ENCODE data around the gene HTR3A.
"Not testable (repeated sequence)": the region's sequence is repeated elsewhere in the genome, so short reads cannot be mapped to it uniquely, and the experiment has no call there.

HTR3A gene

DNA sequence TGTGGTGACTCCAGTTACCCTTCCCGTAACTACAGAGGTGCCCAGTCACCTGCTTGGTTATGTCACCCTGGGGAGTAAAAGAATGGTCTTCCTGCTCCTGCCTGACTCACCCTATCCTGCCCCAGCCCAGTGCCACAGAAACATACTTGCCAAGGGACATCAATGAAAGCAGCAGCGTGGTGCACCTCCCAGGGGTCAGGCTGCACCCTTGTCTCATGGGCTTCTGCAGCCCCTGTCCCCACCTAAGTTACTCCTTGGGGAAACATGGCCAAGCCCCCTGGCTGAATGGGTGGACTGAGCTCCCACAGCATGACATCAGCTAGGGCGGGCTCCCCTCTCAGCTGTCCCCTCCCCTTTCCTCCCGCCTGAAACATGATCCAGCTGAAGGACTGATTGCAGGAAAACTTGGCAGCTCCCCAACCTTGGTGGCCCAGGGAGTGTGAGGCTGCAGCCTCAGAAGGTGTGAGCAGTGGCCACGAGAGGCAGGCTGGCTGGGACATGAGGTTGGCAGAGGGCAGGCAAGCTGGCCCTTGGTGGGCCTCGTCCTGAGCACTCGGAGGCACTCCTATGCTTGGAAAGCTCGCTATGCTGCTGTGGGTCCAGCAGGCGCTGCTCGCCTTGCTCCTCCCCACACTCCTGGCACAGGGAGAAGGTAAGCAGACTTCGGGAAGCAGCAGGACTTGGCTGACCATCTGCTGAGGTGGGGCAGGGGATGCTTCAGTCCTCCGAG is at the start of gene HTR3A:
Gene HTR3A (plus strand): TSS at position 368 of the 730 bp plus-strand sequence. CDS start 218 bp downstream, at position 586.
- DNase-seq (ENCODE audit: low read depth in 4 of 4, low spot score in 1 of 4): no peak

DNA sequence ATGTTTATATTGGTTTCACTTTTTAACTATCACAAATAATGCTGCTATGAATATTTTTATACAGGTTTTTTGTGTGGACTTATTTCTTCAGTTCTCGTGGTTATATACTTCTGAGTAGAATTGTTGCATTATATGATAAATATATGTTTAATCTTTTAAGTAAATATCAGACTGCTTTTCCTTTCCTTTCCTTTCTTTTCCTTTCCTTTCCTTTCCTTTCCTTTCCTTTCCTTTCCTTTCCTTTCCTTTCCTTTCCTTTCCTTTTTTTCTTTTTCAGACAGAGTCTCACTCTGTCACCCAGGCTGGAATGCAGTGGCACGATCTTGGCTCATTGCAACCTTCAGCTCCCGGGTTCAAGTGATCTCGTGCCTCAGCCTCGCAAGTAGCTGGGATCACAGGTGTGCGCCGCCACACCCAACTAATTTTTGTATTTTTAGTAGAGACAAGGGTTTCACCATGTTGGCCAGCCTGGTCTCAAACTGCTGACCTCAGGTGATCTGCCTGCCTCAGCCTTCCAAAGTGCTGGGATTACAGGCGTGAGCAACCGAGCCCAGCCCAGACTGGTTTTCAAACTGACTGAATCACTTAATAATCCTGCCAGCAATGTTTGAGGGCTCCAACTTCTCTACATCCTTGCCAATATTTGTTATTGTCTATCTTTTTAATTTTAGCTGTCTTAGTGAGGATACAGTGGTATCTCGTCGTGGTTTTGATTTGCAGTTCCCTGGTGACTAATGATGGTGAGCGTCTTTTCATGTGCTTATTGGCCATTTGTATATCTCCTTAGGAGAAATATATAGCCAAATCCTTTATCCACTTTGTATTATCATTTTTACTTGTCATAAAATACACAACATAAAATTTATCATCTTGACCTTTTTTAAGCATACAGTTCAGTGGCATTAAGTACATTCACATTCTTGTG is 48.4 kb upstream of the HTR3A start:
- no peak for DNase-seq (ENCODE audit: low read depth in 4 of 4, low spot score in 1 of 4)

DNA sequence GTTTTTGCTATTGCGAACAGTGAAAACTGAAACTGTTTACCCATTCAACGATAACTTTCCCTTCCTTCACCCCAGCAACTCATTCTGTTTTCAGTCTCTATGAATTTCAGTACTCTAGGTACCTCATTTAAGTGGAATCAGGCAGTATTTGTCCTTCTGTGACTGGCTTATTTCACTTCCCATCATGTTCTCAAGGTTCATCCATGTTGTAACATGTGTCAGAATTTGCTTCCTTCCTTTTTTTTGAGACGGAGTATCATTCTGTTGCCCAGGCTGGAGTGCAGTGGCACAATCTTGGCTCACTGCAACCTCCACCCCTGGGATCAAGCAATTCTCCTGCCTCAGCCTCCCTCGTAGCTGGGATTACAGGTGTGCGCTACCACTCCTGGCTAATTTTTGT is 46.6 kb upstream of the HTR3A start:
- no peak for DNase-seq (ENCODE audit: low read depth in 4 of 4, low spot score in 1 of 4)

DNA sequence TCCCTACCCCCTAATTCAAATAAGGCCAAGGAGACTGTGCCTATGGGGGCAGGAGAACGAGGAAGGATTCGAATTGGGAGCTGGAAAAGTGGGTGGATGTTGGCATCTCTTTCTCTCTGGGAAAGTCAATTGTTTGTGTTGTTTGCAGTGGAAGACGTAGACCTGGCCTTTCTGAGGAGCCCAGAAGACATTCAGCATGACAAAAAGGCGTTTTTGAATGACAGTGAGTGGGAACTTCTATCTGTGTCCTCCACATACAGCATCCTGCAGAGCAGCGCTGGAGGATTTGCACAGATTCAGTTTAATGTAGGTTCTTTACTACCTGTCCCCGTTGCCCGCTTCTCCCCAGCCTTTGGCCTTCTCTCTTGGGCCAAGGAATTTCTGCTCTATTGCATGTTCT is 42.1 kb upstream of the HTR3A start:
- no peak for DNase-seq (ENCODE audit: low read depth in 4 of 4, low spot score in 1 of 4)

DNA sequence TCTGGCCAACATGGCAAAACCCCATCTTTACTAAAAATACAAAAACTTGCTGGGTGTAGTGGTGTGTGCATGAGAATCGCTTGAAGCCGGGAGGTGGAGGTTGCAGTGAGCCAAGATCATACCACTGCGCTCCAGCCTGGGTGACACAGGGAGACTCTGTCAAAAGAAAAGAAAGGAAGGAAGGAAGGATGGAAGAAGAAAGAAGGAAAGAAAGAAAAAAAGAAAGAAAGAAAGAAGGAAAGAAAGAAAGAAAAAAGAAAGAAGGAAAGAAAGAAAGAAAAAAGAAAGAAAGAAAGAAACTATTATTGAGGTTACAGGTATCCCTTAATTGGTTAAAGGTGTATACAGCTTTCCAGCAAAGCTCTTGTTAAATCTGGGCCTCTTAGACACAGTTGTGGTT is 40.7 kb upstream of the HTR3A start:
- DNase-seq (ENCODE audit: low read depth in 4 of 4, low spot score in 1 of 4): not testable (repeated sequence)

DNA sequence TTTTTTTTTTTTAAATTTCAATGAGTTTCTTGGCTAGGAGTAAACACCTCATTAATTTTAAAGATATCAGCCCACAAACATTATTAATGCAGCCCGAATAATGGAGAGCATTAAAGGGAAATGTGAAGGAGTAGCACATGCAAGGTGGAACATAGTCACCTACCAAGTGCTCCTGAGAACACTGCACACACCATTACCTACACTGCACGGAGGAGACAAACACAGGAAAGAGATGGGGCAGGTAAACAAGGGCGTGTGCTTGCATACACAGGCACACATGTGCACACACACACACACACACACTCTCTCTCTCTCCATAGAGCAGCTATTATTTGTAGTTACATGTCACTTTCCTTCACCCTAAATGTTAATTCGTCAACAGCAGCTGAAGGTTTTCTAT is 40.1 kb upstream of the HTR3A start:
- DNase-seq (ENCODE audit: low read depth in 4 of 4, low spot score in 1 of 4): no peak

DNA sequence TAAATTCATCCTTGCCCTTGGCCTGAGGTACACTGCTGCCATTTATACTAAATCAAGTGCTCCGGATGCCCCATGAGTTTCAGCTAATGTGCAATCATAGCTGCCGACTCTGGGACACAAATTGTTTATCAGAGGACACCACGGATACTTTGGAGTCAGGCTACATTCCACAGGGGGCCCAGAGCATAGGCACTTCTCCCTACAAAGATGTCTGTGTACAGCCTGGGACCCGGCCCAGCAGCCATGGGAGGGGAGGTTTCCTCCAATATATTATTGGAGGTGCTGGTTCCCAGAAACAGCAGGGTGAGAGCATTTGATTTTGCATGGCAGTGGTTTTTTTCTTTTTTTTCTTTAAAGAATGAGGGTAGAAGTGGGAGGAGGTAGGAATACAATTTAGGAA is 39.0 kb upstream of the HTR3A start:
- DNase-seq (ENCODE audit: low read depth in 4 of 4, low spot score in 1 of 4): no peak

DNA sequence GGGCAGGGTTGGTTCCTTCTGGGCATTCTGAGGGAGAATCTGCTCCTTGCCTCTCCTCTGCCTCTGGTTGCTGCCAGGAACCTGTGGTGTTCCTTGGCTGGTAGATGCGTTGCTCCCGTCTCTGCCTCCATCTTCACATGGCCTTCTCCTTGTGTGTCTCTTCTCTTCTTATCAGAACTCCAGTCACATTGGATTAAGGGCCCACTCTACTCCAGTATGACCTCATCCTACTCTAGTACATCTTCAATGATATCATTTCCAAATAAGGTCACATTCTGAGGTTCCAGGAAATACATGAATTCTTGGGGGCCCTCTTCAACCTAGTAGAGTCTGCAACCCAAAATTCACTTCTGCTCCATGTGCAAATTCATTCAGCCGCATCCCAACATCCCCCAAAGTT is 37.0 kb upstream of the HTR3A start:
- DNase-seq (ENCODE audit: low read depth in 4 of 4, low spot score in 1 of 4): no peak

DNA sequence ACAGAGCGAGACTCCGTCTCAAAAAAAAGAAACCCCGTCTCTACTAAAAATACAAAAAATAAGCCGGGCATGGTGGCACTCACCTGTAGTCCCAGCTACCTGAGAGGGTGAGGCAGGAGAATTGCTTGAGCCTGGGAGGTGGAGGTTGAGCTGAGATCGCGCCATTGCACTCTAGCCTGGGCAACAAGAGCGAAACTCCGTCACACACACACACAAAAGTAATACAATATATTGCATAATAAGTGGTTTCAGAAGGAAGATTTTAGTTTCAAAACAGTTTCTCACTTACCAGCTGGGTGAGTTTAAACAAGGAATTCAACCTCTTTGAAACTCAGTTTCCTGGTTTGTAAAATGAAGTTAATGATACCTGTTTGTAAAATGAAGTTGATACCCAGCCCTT is 32.7 kb upstream of the HTR3A start:
- DNase-seq (ENCODE audit: low read depth in 4 of 4, low spot score in 1 of 4): no peak

DNA sequence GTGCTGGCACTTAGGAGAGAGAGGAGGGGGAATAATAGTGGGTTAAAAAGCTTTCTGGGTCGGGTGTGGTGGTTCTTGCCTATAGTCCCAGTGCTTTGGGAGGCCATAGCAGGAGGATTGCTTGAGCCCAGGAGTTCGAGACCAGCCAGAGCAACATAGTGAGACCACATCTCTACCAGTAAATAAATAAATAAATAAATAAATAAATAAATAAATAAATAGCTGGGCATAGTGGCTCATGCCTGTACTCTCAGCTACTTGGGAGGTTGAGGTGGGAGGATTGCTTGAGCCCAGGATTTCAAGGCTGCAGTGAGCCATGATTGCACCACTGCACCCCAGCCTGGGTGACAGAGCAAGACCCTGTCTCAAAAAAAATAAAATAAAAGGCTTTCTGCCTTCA is 28.7 kb upstream of the HTR3A start:
- not testable (repeated sequence) for DNase-seq (ENCODE audit: low read depth in 4 of 4, low spot score in 1 of 4)

DNA sequence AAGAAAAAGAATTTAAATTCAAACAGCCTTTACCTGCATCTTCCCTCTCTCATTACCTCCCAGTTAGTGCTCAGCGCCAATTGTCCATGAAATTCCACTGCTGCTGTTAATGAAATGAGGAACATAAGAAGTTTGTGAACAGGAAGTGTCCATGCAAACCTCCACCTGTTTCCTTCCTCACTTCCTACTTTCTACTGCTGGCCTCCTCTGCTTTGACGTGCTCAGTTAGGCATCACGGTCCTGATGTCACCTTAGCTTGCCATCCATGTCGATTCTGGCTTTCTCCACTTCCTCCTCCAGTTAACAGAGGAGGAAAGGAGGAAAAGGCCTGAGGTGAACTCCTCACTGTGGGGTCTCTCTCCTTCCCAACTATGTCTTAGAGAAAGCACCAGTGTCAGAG is 26.9 kb upstream of the HTR3A start:
- no peak for DNase-seq (ENCODE audit: low read depth in 4 of 4, low spot score in 1 of 4)

DNA sequence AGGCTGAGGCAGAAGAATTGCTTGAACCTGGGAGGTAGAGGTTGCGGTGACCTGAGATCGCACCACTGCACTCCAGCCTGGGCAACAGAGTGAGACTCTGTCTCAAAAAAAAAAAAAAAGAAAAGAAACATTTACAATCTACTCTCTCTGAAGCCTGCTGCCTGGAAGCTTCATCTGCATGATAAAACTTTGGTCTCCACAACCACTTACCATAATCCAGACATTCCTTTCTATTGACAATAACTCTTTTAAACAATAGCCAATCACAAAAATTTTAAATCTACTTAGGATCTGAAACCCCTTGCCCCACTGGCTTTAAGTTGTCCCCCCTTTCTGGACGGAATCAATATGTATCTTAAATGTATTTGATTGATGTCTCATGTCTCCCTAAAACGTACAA is 25.0 kb upstream of the HTR3A start:
- DNase-seq (ENCODE audit: low read depth in 4 of 4, low spot score in 1 of 4): no peak

DNA sequence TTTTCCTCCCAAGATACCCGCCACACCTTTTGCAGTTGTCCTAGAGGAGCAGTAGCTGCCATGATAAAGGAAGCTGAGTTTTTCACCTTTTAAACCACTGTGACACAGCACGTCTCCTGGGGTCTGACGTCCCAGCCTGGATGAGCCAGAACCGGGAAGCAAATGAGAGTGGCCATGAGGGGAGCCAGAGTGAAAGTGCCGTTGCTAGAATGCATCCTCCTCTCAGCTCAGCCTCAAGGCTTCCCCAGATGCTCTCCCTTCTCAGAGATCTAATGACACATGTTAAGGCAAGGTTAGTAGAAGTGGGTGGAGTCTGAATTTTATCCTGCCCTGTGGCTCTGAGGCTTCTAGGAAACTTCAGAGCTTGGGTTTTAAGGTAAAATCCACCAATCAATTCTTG is 23.4 kb upstream of the HTR3A start:
- no peak for DNase-seq (ENCODE audit: low read depth in 4 of 4, low spot score in 1 of 4)

DNA sequence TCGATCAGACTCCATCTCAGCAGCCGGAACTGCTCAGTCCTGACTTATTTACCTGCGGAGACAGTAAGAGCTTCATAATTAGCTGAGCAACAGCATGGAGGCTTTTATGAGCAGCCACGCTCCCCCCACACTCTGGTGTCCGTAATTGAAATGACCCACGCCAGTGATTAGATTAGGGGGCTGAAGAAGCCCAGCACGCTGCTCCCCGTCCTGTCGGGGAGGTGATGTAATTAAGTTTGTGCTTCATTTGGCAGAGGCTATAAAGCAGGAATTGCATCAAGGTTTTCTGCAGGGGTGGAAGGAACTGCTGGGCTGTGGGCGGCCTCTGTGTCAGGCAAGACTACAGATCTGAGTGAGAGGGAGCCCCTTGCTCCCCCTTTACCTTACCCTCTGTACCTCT is 22.8 kb upstream of the HTR3A start:
- DNase-seq (ENCODE audit: low read depth in 4 of 4, low spot score in 1 of 4): no peak

DNA sequence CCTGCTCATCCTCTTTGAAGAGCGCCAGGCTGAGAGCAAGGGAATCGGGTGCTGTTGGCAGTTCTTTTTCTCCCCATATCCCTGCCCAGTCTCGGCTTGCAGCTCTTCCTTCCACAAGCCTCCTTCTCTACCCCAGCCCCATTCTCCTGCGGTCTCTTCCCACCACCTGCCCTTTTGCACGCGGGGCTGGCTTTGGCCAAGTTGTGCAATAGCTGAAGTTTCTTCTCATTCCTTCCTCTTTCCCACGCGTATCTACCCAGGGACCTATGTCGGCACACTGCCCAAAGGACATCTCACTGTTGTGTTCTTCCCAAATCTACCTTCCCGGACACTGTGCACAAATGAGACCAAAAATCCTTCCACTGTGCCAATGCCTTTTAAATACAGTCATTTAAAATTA is 22.3 kb upstream of the HTR3A start:
- no peak for DNase-seq (ENCODE audit: low read depth in 4 of 4, low spot score in 1 of 4)

DNA sequence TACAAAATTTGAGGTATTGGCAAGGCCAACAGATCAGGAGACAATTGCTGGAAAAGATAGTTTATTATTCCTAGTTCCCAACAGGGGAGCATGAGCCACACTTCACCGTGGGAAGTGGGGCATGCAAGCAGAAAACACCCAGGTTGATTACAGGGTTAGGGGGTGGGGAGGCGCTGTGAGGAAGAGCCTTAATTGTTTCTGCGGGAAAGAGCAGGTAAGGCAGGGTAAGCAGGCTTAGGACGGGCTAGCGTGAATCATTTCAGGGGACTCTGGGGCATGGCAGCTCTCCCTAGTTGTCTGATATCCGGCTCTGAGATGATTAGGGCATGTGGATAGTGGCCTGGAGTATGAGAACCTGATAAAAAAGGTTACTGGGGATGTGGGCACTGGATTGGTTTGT is 20.7 kb upstream of the HTR3A start:
- DNase-seq (ENCODE audit: low read depth in 4 of 4, low spot score in 1 of 4): no peak

DNA sequence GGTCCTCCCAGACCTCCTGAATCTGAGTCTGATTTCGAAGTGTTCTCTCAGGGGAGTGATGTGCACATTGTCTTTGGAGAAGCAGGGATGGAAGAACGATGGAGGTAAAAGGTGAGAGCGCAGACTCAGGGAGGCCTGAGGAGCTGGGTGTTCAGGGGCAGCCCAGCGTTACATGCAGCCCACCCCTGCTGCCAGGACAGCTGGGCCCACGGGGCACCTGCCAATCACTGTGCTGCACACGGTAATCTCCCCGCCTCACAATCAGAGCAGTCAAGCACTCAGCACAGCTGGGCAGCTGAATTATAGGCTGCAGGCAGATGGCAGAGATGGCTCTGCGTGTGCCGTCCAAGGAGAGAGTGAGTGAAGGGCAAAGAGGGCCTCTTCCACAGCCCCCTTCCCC is 17.9 kb upstream of the HTR3A start:
- no peak for DNase-seq (ENCODE audit: low read depth in 4 of 4, low spot score in 1 of 4)

DNA sequence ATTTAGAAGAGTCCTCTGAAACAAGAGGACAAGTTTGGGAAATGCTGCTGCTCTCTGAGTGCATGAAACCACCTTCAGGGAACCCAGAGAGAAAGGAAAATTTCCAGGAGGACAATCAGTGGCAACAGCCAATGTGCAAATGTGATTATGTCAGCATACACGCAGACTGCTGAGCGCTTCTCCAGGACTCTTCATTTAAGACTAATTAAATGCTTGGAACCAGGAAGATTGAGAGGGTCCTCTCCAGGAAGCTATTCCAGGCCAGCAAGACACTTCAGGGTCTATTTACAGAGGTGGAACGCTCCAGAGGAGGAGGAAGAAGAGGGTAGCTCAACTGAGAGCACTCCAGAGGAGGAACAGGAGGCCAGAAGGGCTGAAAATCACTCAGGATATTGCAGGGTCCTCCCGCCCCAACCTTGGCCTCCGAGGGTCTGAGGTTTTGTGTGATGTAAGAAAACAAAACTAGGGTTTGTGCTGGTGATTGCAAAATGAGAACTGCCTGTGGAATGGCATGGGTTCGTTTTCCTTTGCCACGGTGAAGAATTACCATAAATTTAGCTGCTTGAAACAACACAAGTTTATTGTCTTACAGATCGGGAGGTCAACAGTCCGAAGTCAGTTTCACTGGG is 14.1 kb upstream of the HTR3A start:
- no peak for DNase-seq (ENCODE audit: low read depth in 4 of 4, low spot score in 1 of 4)

DNA sequence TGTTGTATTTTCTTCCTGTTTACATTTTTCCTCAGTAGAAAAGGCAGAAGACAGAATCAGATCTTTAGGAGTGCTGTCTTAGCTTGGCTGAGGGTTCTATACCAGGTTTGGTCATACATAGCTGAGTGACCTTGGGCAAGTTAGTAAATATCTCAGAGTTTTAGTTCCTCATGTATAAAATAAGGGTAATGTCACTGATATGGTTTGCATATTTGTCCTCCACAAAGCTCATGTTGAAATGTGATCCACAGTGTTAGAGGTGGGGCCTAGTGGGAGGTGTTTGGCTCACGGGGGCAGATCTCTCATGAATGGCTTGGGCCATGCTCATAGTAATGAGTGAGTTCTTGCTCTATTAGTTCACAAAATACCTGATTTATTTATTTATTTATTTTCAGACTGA is 7.5 kb upstream of the HTR3A start:
- no peak for DNase-seq (ENCODE audit: low read depth in 4 of 4, low spot score in 1 of 4)

DNA sequence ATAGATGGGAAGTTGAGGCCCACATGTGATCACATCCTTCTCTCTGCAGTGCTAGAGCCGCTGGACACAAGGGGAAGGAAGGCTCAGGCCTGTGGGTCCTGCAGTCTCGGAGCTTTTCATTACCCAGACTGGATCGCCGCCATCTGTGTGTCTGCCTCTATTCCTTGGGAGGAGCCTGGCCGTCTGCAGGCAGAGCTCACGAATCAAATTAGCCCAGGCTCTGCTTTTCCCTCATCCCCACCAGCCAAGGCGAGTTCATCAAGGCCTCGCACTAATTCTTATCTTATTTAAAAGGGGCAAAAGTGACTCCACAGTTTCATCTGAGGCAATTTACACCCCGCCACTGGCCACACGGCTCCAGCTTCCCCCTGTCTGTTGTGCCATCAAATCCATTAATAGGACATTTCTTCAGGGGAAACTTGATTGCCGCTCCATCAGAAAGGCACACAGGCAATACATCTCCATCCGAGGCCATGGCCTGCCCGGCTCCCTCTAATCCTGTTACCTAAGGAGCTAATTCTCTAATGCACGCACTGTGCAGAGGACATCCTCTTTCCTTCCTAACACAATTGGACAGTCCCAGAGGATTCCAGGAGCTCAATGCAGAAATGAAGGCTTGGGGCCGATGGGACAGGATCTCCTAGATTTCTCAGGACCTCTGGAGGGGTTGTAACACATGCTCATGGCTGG is 3.3 kb upstream of the HTR3A start:
- no peak for DNase-seq (ENCODE audit: low read depth in 4 of 4, low spot score in 1 of 4)

DNA sequence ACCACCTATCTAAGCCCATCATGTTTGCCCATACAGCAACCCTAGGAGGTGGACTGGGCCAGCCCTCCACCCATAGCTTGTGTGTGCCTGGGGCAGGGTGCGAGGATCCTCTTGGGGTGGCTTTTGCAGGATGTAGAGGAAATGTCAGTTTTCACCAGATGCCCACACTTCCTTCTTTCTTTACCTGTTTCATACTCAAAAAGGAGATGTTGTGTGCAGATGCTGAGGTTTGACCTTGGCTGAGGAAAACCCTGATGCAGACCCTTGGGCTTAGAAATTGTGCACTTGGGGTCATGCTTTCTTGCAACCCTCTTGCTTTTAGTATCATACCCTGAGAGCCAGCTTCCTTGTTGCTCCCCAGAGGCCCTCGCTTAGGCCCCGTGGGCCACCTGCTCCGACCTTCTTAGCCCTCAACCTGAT is 2.2 kb downstream of the HTR3A start:
- DNase-seq (ENCODE audit: low read depth in 4 of 4, low spot score in 1 of 4): no peak
